CD1c-positive myeloid dendritic cell (primary cell): ENCODE data around the gene ZPR1.
"Not testable (repeated sequence)": the region's sequence is repeated elsewhere in the genome, so short reads cannot be mapped to it uniquely, and the experiment has no call there.

Experiments
- DNase-seq: peaks from one replicate; pipeline ENCODE4 v3.0.0-alpha.2; 2016; ENCODE audit errors: extremely low spot score

The ZPR1 gene

GRCh38 chr11:116787786-116788486 is at the start of gene ZPR1:
Gene ZPR1 (minus strand): TSS chr11:116788023. CDS start chr11:116787990, 33 bp downstream.
- peak; percentile 92 for DNase-seq

GRCh38 chr11:116836632-116836991 is 48.8 kb upstream of the ZPR1 start:
- DNase-seq: no peak

- peak; percentile 80 for DNase-seq
Measured at GRCh38 chr11:116835791-116836631, 48.2 kb upstream of the ZPR1 start.

GRCh38 chr11:116835042-116835772 is 47.4 kb upstream of the ZPR1 start:
- DNase-seq: peak; percentile 59

- DNase-seq: not testable (repeated sequence)
Measured at GRCh38 chr11:116834535-116835041, 46.8 kb upstream of the ZPR1 start.

- no peak for DNase-seq
Measured at GRCh38 chr11:116833816-116834534, 46.2 kb upstream of the ZPR1 start.

- no peak for DNase-seq
Measured at GRCh38 chr11:116833491-116833815, 45.6 kb upstream of the ZPR1 start.

GRCh38 chr11:116832350-116833290 is 44.8 kb upstream of the ZPR1 start:
- DNase-seq: no peak

GRCh38 chr11:116831790-116832349 is 44.0 kb upstream of the ZPR1 start:
- no peak for DNase-seq

- DNase-seq: no peak
Measured at GRCh38 chr11:116830184-116830912, 42.5 kb upstream of the ZPR1 start.

GRCh38 chr11:116829525-116830183 is 41.8 kb upstream of the ZPR1 start, which contains the start of gene APOC3:
Gene APOC3 (plus strand): TSS chr11:116829907. CDS start chr11:116830583, 676 bp downstream.
- DNase-seq: no peak

- no peak for DNase-seq
Measured at GRCh38 chr11:116828632-116829524, 41.1 kb upstream of the ZPR1 start.

GRCh38 chr11:116827461-116827860 is 39.6 kb upstream of the ZPR1 start:
- no peak for DNase-seq

- DNase-seq: no peak
Measured at GRCh38 chr11:116826751-116827431, 39.1 kb upstream of the ZPR1 start.

- no peak for DNase-seq
Measured at GRCh38 chr11:116825854-116826750, 38.3 kb upstream of the ZPR1 start.

- no peak for DNase-seq
Measured at GRCh38 chr11:116825434-116825833, 37.6 kb upstream of the ZPR1 start.
